ENCODE measurements around the gene MGLL.

Gene MGLL

DNA sequence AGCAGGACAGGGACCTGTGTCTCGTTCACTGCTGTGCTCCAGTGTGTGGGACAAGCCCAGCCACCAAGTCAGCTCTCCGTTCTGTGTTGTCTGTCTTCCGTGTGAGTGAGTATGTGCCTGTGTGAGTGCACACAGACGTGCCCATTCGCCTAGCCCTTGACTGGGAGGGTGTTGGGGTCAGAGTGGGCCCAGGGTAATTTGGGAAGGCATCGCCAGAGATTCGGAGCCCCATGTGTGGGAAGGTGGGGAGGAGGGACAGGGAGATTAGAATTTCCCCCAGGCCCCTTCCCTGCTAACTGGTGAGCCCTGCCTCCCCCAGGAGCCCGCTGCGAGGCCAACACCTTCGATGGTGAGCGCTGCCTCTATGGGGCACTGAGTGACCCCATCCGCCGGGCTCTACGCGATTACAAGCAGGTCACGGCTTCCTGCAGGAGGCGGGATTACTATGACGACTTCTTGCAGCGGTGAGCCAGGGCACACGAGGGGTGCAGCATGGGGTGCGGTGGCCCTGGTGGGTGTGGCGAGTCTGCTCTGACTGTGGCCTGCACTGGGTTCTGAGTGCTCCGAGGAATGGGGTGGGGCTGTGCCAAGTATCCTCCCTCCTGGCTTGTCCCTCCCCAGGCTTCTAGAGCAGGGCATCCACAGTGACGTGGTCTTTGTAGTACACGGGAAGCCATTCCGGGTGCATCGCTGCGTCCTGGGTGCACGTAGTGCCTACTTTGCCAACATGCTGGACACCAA lies 146.5 kb downstream of the MGLL start:
- no peak for DNase-seq (ENCODE audit: low read depth in 2 of 2)

DNA sequence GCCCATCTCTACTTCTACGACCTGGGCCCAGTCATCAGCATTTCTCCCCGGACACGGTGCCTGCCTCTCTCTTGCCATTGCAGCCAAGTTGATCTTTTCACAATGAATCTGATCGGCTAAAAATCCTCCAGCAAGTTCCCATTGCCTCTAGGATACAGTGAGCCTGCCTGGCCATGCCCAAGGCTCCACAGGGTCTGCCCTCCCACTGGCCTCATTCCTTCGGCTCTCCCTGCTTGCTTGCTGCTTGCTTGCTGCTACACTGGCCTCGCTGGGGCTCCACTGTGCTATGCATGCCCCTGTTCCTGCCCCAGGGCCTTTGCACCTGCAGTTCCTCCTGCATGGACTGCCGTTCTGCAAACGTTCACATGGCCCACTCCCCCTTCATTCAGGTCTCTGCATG lies 147.5 kb downstream of the MGLL start:
- DNase-seq (ENCODE audit: low read depth in 2 of 2), result no peak

DNA sequence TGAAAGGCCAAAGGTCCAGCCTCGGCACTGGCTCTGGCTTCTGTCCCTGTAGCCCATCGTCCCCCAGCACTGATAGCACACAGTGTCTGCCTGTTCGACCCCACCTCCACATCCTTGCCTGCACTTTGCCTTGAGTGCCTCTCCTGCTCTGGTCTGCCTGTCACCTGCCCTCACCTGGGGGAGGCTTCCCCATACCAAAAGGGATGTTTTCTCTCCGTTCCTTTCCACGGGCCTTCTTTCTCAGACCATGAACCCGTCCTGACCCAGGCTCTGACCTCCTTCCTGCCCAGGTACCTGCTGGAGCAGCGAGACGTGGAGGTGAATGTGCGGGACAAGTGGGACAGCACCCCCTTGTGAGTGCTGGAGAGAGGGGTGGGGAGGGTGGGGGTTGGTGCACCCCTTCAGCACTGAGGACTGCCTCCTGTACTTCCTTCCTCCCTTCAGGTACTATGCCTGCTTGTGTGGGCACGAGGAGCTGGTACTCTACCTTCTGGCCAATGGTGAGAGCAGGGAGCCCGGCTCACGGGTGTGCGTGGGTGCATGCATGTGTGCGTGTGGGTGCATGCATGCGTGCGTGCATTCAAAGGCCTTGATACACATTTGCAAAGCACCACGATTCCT lies 148.1 kb downstream of the MGLL start:
- DNase-seq (ENCODE audit: low read depth in 2 of 2), result no peak

GRCh38 chr3:127673191-127674100 lies 148.9 kb downstream of the MGLL start:
- peak in 1 of 2 donors; percentile 31 for DNase-seq (ENCODE audit: low read depth in 2 of 2)

GRCh38 chr3:127672429-127673190 lies 149.7 kb downstream of the MGLL start, which contains the start of gene ABTB1:
Gene ABTB1 (plus strand): TSS chr3:127672952. CDS start chr3:127673026, 74 bp downstream.
- peak; percentile 75 to 84 for DNase-seq (ENCODE audit: low read depth in 2 of 2)

DNA sequence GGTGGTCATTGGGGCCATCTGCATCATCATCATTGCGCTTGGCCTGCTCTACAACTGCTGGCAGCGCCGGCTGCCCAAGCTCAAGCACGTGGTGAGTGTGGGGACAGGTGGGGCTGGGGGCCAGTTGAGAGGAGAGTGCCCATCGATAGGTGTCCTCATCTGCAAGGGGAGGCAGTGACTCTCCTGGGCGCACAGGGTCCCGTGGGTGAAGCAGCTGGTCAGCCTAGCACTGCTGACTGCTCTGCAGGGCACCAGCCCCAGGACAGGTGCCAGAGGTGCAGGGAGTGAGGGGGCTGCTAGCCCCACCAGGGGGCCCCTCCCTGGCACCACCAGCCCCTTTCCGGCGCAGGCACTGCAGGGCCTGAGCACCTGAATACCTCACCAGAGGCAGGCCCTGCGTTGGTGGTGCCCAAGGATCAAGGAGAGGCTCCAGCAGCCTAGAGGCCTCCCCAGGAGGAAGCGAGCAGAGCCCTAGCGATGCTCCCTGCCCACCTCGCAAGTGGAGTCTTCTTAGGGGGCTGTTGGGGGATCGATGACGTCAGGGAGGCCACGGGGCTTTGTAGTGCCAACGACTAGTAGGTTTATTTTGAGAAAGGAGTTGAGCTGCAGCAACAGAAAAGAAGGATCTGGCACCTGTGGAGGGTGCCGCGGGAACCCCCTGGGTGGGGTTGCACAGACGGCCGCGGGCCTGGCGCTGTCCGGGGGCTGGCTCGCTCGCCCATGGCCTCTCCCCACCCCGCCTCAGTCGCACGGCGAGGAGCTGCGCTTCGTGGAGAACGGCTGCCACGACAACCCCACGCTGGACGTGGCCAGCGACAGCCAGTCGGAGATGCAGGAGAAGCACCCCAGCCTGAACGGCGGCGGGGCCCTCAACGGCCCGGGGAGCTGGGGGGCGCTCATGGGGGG lies 150.5 kb downstream of the MGLL start:
- peak in 1 of 2 donors; percentile 8 for DNase-seq (ENCODE audit: low read depth in 2 of 2)

DNA sequence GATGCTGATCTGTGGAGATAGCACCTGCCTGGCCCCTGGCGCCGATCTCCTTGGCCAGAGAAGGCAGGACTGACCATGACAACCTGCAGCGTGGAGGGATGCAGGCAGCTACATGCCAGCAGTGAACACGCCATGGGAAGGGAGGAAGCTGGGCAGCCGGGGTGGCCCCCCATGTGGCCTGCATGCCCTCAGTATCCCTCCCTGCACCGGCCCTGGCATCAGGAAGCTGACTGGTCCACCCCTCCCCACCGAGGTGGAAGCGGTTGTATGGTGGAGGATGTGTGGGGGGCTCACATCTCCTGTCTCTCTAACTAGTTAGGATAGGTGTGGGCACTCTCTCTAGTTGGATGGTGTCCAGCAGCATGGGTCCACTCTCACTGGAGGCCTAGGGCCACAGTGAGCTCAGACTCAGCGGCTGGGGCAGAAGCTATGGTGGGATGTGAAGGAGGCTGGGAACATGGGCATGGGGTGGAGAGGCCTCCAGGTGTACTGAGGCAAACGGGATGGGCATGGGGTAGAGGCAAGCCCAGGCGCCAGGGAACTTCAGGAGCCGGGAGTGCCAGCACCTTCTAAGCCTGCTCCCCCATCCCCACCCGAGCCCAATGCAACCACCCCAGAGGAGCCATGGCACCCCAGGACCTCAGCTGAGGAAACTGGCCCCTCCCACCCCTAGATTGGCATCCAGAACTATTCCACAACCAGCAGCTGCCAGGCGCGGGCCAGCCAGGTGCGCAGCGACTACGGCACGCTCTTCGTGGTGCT lies 151.4 kb downstream of the MGLL start:
- no peak for DNase-seq (ENCODE audit: low read depth in 2 of 2)

DNA sequence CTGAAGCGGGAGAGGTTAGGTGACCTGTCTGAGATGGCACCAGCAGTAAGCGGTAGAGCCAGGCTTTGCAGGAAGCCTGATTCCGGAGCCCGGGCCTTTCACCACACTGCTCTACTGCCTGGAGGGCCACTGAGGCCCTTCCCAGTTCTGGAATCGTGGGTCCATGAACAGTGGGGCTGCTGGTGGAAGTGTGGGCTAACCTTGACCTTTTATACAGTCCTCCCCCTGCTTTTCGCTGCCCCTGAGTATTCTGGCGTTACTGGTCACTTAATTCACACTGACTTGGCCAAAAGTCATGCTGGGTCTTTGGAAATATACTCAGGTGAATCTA lies 152.1 kb downstream of the MGLL start:
- DNase-seq (ENCODE audit: low read depth in 2 of 2), result no peak

GRCh38 chr3:127669541-127670228 lies 152.6 kb downstream of the MGLL start:
- DNase-seq (ENCODE audit: low read depth in 2 of 2), result no peak

DNA sequence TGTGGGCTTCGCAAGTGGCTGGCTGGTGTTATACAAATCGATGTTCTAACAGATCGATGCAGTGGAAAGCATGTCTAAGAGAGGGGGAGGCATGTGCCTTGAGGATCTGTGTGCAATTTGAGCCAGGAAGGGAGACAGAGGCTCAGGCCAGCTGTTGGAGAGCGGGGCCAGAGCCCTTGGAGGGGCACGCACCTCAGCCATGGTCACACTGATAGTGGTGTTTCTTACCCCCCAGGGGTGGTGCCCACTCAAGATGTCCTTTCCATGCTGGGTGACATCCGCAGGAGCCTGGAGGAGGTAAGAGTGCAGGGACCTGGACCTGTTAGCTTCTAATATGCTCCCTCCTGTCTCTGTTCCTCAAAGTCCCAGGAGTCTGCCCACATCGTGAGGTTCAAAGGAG lies 153.4 kb downstream of the MGLL start:
- DNase-seq (ENCODE audit: low read depth in 2 of 2), result no peak

- DNase-seq (ENCODE audit: low read depth in 2 of 2), result no peak
Measured at GRCh38 chr3:127667119-127667681, 155.1 kb downstream of the MGLL start.

GRCh38 chr3:127666676-127667075 lies 155.6 kb downstream of the MGLL start:
- DNase-seq (ENCODE audit: low read depth in 2 of 2), result no peak

DNA sequence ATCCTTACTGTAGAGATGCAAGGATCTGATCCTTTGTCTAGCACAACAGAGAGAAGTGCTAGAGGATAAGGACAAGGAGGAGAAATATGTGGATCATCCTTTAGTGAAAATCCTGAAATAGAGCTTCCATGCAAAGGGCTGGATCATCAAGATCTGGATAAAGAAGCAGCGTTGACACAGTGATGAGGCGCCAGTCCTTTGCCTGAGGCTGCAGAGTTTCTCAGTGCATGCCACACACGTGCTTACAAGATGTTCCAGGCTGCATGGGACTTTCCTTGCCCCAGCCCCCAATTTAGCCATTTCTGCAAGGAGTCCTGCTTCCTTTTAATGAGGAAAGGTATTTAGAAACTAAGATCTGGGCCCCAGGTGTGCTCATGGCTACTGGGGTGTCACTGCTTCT lies 156.7 kb downstream of the MGLL start:
- no peak for DNase-seq (ENCODE audit: low read depth in 2 of 2)

DNA sequence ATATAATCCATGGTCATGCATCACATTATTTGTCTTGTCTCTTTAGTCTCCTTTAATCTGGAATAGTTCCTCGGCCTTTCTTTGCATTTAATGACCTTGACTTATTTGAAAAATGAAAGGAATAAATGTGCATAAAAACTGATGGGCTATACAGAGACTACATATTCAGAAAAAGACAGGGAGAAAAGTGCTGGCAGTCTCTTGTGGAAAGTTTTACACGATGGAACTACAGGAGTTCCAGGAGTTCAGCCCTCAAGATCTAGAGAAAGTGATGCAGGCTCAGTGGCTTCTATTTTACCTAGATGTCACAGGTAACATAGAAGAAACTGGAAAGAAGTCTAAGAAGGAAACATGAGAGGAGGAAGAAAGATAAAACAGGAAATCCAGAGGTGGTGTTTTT lies 157.2 kb downstream of the MGLL start:
- DNase-seq (ENCODE audit: low read depth in 2 of 2), result no peak

DNA sequence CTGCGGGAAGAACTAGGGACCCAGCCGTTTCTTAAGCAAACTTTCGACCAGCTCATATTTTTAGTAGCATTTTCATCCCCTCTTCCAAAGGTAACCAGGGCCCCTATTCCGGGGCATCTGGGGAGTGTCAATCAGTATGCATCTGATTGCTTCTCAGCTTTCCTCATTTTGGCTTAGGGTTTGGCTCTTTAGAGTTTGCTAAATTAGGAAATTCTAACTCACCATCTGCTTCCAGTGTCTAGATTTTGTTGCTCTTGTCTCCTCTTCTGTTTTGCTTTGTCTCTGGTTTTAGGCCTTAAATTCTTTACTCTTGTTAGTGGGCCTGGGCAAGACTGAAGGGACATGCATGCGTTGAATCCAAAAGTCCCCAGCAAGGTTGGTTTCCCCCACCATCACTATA lies 159.2 kb downstream of the MGLL start:
- DNase-seq (ENCODE audit: low read depth in 2 of 2), result no peak

DNA sequence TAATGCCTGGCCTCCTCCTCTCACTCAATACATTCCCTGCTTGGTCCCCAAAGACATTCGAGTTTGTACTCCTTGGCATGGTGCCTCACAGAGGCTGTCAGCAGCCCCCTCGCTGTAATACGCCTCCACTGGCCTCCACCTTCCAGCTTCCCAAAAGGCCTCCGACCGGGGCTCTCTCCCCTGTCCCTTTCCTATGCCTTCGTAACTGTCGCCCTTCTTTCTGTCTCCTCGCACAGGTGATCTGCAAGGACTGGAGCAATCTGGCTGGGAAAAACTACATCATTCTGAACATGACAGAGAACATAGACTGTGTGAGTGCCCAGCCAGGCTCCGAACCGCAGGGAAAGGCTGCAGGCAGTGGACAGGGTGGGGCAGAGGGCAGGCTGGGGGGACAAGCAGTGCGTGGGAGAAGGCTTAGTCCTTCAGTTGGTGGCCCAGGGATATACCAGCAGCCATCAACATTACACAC lies 160.3 kb downstream of the MGLL start:
- no peak for DNase-seq (ENCODE audit: low read depth in 2 of 2)

- no peak for DNase-seq (ENCODE audit: low read depth in 2 of 2)
Measured at GRCh38 chr3:127661600-127661999, 160.7 kb downstream of the MGLL start.

- no peak for DNase-seq (ENCODE audit: low read depth in 2 of 2)
Measured at GRCh38 chr3:127660621-127661251, 161.6 kb downstream of the MGLL start.

All from stimulated activated CD4-positive, alpha-beta T cell treated with anti-CD3 and anti-CD28 coated beads, Interleukin-15, amount 100 ng/mL, for 48 hours (primary cell).